ENCODE results near the gene CTSH.

CTSH gene

DNA sequence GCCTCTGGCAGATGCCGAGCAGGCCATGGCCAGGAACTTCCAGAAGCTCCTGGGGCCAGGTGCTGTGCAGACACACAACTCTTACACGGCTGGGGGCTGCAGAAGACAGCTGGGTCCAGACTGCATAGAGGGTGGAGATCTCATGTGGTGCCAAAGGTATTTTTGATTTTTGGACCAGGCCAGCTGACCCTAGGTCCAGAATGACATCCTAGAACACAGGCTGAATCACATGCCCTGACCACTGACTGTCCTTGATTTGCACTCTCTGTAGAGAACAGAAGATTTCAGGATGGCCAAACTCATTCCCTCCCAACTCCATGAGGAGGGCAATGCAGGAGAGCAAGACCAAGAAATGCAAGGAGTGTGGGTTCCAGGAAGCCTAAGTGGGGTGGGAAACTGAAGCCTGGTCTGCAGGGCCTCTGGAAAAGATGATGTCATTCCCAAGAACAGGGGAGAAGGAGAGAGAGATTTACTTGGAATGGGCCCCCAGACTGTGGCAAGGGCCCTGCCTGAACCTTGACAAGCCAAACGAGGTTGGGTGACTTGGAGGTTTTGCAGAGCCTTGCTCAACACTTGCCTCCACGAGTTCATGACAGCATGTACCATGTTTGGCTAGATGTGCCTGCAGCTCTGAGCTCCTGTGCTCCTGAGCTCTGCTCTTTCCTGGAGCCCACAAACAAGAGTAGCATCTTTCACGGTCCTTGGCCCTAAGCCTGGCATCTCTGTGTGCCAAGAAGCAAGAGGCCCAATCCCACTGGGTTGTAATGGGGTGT, 38.5 kb upstream of the CTSH start:
- no peak for TF ChIP-seq CTCF (IDR thresholded peaks at IDR 0.05; ENCODE audit: extremely low read depth, missing control alignments)
- no peak for DNase-seq (ENCODE audit: low spot score)

DNA sequence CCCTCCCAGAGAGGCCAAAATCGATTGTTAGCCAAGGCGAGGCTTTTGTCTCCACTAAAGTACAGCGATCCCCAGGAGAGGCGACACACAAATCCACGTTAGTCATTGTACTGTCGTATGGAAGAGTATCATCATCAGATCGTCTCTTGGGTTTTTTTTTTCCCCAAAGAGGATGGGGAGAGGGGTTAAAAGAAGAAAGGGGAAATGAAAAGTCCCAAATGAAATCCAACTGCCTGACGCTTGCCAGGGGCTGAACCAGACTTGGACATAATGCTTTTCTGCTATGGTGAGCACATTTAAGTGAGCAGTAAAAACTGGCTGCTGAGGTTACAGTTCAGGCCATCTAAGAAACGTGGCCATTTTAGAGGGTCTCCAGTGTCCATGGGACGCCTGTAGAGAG, 37.9 kb upstream of the CTSH start:
- no peak for DNase-seq (ENCODE audit: low spot score)
- TF ChIP-seq CTCF (IDR thresholded peaks at IDR 0.05; ENCODE audit: extremely low read depth, missing control alignments): no peak

DNA sequence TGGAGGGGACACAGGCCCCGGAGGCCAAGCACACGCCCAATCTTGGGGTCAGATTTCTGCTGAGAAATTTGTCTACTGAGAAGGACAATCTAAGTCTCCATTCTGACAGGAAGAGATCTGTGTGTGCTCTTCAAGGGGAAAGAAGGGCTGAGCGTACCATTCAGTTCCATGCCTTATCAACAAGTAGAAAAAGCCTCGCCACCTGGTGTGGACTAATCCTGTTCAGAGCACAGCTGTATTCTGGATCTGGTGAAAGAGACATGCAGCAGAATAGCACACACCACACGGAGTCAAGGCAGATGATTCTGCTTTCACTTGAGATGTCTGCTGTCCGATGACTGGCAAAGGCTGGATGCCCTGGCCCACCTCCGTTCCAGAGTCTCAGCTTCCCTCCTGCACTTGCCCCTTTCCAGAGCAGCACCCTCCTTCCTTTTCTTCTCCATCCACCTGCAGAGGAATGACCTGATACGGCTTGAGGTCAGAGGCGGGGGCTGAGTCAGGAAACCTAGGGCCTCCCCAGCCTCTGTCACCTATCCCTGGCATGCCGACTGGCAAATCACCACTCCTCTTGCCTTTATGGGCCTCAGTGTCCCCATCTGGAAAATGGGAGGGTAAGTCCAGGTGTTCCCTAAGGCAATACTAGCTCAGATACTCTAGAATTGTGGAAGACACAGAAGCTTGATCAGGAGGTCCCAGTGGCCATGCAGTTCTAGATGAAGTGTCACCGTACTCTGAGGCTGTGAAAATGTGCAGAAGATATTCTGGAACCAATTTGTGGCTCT, 36.9 kb upstream of the CTSH start:
- no peak for DNase-seq (ENCODE audit: low spot score)
- no peak for TF ChIP-seq CTCF (IDR thresholded peaks at IDR 0.05; ENCODE audit: extremely low read depth, missing control alignments)

DNA sequence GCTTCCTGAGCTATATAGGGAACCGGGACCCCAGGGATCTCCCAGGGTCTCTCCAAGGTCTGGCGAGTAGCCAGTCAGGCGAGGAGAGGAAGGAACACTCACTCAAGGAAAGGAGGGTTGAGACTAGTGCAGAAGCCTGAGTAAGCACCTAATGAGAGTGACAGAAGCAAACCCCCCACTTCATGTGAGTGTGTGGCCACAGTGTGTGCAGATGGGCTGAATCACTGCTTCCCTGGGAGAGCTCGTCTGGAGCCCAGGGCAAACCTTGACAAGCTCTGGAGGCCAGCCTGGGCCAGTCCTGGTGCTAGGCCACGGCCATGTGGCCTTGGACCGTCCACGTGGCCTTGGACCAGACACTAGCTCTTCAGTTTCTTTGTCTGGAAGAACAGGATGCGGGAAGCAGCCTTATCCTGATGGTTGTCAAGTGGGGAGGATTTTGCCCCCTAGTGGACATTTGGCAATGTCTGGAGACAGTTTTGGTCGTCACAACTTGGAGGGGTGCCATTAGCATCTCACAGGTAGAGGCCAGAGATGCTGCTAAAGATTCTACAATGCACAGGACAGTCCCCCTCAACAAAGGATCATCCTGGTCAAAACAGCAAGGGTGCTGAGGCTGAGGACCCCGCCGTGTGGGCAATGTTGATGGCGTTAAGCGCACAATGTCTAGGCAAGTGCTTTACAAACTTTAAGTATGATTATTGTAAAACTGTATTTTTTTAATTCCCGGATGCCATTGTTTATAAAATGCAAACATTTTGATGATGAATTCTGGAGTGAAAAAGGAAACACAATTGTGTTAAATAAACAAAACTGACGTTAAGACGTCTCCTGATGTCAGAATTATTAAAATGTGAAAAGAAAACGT, 34.8 kb upstream of the CTSH start:
- peak; percentile 56 for TF ChIP-seq CTCF (IDR thresholded peaks at IDR 0.05; ENCODE audit: extremely low read depth, missing control alignments)
- DNase-seq (ENCODE audit: low spot score): peak; percentile 49

GRCh38 chr15:78978601-78979179, 33.8 kb upstream of the CTSH start:
- TF ChIP-seq CTCF (IDR thresholded peaks at IDR 0.05; ENCODE audit: extremely low read depth, missing control alignments): no peak

DNA sequence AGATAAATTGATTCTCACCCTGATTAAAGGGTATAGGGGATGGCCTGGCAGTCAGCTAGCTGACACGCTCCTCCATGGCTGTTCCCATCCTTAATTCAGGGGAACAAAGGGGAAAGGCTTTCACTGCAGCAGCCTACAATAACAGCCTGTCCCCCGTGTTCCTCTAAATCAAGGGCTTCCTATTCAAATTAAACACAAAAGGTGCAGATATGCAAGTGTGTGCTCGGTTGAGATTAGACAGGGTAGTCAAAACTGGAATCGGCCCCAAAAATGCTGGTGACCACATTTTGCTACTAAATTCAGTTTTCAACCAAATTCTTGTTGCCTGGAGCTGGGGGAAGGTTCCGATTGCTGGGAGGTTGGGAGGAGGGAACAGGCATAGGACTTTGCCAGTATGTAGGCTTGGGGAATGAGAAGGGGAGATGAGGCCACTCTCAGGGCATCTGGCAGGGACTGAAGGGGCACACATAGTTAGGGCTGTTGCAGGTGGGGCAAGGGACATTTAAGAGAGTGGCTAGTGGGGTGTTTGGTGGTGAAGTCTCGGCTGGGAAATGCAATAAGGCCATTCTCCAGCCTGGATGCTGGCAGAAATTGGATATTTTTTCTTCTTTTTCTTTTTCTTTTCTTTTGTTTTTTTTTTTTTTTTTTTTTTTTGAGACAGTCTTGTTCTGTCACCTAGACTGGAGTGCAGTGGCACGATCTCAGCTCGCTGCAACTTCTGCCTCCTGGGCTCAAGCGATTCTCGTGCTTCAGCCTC, 32.9 kb upstream of the CTSH start:
- DNase-seq (ENCODE audit: low spot score): peak; percentile 44
- TF ChIP-seq CTCF (IDR thresholded peaks at IDR 0.05; ENCODE audit: extremely low read depth, missing control alignments): no peak

More at GRCh38 chr15:78978601-78979179, 33.8 kb upstream of the CTSH start:
- DNase-seq (ENCODE audit: low spot score): no peak

All from GM20000 (cell line).